Activated CD4-positive, alpha-beta T cell treated with anti-CD3 and anti-CD28 coated beads, Interleukin-2, Interleukin-4, amounts not matched to agents 100 ng/mL and 50 ng/mL, durations not matched to agents 16 hours and 8 hours (primary cell): ENCODE results near the gene RXFP4.
"Not testable (repeated sequence)": the region's sequence is repeated elsewhere in the genome, so short reads cannot be mapped to it uniquely, and the experiment has no call there.

ENCODE experiments used
- DNase-seq: peaks from one replicate; pipeline ENCODE4 v3.0.0-alpha.2; 2020; ENCODE audit warnings: low spot score

RXFP4 gene

DNA sequence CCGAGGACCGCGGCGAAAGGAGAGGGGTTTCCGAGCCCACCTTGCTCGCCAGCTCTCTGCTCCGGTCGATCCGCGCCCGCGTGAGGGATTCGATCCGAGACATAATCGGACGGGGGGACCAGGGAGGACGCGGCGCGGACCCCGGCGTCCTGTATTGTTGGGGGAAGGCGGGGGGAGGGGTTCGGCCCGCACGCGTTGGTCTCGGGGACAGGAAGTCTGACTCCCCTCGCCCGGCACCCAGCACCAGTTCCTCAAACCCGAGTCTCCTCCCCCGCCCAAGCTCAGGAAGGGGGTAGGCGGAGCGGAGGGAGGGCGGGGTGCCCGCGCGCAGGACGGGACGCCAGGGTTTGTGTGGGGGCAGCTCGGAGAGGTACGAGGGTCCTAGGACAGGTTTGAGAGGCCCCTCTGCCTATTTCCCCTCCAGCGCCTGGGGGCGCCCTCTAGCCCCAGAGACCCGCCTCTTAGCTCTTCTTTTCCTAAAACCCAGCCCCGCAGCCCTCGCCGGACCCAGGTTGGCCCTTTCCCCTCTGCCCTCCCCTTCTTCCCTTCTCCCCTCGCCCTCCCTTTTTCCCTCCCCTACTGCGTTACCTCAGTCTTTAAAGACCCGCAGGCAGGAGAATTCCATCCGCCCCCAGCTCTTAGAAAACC is 37.0 kb downstream of the RXFP4 start, which contains the start of gene ARHGEF2:
ARHGEF2 (minus strand) TSS at position 223 of the 648 bp plus-strand sequence; CDS start at position 103, 120 bp downstream.
- peak; percentile 85 for DNase-seq

DNA sequence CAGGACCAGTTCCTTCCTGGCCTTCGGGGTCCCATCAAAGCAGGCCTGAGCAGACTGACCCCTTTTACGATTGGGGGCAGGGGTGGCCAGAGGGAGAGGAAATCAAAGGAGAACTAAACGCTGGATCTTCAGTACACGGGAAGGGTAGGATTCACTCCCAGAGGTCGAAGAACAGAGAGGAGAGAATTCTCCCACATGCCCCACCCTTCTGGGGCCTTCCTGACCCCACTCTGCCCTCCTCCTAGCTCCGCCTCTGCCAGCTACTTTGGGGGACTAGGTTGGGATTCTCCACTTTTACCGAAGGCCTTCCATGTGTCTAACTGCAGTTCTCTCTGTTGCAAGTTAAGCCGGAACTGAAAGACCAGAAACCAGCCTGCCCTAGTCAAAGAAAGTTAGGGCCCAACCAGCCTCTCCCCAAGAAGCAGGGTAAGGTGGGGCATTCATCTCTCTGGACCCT is 37.6 kb downstream of the RXFP4 start:
- no peak for DNase-seq

DNA sequence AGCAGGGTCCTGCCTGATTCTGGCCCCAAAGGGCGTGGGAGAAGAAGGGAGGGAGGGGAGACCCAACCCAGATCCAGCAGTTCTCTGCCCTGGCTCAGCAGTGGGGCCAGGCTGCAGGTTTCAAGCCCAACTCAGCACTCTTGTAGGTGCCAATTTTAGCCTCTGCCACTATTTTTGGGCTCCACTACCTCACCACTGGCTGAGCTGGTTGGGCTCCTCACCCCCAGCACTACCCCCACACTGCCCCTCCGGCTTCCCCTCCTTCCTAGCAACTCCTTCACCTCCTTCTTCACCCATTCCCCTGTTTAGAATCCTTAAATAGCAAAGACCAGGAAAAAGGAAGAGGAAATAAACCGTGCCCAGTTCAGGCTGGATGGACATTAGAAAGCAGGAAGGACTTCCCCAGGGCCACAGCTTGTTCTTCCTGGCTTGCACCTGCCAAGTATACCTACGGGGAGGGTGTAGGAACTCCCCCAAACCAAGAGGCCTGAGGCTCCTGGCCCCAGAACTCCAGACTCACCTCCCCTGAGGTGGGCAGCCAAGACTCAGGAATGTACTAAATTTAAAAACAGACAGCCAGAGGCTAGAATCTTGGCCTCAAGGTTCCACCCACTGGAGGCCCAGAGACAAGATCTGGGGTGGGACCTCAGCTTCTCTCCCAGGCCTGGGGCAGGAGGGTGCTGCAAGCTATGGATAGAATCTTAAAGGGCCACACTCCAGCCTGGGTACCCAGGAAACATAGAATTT is 38.3 kb downstream of the RXFP4 start:
- DNase-seq: no peak

DNA sequence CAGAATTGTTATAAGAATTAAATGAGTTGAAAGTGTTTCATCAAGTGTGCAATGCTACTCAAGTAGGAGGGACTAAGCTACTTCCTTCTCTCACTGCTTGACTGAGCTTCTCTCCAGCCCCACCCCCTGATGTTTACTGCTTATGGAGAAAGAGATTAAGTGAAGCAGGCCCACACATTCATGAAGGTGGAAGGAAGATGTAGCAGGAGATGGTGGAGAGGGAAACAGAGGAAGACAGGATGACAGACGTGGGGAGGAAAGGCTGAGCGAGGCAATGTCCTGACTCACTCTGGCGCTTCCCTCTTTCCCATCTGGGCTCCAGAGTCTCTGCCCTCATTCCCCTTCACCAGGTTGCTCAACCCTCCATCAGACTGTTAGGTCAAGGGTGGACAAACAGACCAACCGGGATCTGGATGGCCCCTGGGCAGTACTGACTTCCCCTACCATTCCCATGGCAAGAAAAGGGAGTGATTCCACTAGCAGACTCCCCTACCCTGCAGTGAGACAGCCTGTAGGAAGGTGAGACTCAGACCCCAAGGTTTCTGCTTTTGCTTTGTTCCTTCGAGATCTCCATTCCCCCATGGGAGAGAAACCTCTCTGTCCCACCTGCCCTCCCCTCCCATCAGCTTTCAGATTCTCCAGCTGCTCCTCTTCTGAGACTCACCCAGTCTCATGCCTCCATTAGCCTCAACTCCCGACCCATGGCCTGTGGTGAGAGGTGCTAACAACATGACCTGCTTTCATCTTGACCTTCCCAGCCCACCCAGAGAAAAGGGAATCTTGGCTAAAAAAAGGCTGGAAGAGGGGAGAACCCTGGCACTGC is 40.0 kb downstream of the RXFP4 start:
- DNase-seq: no peak

DNA sequence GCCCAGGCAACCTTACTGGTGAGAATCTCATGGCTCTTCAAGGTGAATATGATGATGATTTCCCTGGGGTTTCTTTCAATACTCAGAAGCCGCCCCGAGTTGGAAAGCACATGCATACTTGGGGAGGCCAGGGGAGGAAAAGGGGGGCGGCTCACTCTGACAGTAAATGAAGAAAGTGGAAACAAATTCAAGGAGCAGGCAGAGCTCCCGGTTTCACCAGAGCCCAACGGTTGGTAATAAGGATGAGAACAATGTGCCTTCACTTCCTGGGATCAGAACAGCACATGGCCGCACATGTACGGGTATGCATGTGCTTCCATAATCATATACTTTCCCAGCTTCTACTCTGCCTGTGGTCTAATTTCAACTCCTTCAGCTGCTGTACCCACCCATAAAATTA is 40.7 kb downstream of the RXFP4 start:
- no peak for DNase-seq

DNA sequence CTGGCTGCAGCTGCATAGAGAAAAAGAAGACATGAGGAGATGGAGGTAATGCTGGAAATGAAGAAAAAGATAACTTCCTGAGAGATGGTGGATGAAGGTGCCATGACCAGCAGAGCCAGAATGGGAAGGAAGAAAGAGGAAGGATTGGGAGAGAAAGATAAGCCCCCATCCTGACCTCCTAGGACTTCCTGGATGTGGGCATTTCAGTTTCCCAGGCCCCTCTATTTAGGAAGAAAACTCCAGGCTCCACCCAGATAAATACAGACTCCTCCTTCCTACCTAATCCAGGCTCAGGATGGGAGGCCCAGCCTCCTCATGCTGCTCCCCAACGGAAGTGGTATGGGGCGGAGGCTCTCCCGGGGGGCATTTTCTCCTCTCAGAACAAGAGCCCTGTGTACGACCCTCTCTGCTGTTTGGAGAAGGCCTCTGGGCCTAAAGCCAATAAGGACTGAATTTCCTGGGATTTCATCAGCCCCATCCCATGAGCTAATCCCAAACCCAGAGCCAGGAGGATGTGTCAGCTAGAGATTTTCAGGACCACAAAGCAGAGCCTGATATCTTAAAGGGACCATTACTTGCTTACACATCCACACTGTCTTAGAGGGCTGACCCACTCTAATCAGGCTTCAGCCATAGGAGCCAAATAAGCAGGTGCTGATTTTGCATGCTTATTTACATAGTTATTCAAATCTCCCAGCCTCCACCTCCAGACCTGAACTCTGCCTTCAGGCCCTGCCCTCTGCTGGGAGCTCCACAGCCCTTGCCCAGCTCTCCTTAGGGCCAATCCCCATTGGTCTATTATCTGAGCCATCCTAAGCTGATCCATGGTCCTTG is 42.0 kb downstream of the RXFP4 start:
- DNase-seq: no peak

DNA sequence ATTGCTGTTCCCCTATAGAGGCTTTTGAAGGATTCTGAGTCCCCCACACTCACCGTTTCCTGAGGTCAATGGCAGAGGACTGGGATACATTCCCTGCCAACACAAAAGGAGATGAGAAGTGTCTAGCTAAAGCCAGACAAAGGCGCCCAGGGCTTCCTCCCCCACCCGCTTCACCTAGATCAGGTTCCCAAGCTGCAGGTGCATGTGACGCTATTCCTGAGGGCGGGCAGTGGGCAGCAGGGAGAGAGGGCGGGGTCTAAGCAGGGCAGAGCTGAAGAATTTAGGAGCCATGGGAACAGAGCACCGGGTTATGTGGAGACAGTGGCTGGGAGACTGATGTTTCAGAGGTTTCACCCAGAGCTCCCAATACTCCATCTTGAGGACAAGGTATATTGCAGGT is 42.9 kb downstream of the RXFP4 start:
- no peak for DNase-seq

DNA sequence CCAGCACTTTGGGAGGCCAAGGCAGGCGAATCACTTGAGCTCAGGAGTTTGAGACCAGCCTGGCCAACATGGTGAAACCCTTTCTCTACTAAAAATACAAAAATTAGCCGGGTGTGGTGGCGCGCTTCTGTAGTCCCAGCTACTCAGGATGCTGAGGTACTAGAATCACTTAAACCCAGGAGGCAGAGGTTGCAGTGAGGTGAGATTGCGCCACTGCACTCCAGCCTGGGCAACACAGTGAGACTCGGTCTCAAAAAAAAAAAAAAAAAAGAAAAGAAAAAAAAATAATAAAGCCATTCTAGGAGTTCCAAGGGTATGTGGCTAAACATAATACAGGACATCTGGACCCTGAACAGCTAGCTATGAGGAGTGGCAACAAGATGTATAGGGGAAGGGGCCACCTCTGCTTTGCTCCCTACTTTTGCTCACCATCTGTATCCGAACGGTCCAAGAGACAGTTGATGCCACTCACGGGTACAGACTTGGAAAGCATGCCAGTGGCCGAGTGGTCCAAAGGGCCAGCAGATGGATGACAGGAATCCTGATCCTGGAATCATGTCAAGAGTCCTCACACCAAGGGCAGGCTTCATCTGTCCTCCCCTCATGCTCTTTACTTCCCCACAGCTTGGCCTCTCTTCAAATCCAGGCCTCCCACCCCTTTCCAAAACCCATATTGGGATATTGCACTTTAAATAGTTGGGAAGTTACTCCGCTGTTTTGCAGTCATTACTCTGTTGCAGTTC is 43.6 kb downstream of the RXFP4 start:
- DNase-seq: not testable (repeated sequence)

DNA sequence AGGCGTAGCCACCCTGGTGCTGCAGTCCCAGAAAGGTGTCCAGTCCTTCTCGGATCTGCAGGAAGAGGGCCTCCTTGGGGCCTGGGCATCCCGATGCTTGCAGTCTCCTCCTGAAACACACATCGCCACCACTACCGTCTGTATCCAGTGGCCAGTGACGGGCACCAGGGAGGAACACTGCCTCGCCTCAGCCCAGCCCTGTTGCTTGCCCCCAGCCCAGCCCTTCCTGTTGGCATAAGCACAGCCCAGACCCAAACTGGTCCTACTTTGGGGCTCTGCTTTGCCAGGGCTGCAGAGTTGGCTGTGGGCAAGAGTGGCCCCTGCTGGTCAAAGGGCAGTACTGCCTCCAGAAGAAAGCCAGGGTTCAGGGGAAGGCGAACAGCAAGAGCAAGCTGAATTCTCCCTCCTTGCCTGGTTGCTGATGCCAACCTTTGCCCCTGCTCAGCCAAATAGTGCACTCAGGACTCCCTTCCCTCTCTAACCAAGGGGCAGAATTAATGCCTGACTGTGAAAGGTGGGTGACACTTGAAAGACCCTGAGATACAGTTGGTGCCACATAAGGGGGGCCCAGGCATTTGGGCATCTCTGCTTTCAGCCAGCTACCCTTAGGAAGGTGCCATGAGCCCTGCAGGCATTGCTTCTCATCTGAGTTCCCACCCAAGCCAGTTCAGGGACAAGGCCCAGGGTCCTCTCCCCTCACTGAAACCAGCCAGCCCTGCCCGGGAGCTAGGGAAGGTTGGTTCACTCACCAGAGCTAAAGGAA is 48.0 kb downstream of the RXFP4 start:
- DNase-seq: peak; percentile 85

DNA sequence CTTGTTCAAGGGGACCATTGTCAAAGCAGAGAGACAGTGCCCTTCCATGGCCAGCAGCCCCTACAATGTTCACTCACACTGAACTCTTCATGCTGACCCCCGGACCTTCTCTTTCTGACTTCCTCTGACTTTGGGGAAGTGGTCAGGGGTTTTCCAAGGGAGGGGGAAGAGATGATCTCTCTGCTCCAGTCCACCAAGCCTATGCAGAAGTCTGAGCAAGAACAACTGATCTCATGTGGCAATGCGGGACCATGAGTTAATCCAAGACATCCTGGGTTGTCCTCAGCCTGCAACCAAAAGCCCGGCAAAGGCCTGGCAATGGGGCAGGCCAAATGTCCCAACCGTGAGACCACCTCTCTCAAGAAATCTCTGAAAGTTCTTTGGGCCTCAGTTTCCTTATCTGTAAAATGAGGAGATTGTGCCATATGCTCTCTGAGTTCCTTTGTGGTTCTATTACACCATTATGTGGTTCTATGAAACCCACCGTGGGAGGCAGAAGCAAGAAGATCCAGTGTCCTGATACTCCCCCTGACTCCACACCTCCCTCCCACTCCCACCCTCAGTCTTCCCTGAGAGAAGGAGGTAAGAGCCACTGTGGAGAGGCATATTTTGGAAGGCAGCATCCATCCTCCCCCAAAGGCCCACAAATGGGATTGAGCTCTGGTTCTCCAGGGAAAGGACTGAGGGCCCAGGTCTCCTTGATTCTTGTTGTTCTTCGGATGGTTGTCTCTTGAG is 48.7 kb downstream of the RXFP4 start:
- no peak for DNase-seq
